GM18526 (cell line): ENCODE measurements around the gene FARS2.

Experiments
- POLR2A ChIP-seq: IDR thresholded peaks from 3 replicates; pipeline ENCODE4 v1.6.1; 2011; ENCODE audit not compliant: insufficient read length; ENCODE audit errors: extremely low read depth

The FARS2 gene

DNA sequence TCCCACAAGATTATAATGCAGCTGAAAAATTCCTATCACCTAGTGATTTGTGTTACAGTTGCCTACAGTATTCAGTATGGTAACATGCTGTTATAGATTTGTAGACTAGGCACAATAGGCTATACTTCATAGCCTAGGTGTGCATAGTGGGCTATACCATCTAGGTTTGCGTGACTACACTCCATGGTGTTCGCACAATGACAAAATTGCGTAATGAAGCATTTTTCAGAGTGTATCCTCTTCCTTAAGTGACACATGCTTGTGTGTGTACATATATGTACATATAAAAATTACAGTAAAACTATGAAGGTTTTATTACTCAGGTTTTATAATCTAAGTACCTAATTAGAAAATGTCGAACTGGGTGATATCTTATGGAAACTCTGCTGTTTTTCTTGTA is 133.0 kb downstream of the FARS2 start:
- TF ChIP-seq POLR2A: no peak

DNA sequence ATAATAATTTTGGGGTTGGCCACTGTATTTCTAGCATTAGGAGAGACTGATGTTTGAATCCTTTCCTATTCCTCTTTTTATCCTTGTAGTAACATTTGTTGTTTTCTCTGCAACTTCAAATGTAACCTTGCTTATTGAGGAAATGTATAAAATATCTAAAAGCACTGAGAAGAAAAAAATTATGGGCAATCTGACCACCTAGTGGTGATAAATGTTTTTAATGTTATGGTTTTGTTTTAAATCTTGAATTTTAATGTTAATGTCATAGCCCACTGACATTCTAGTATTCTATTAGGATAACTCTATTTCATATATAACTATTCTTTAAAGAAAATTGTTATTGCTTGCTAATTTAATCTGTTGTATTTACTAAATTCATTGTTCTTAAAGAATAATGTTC is 134.4 kb downstream of the FARS2 start:
- no peak for TF ChIP-seq POLR2A

DNA sequence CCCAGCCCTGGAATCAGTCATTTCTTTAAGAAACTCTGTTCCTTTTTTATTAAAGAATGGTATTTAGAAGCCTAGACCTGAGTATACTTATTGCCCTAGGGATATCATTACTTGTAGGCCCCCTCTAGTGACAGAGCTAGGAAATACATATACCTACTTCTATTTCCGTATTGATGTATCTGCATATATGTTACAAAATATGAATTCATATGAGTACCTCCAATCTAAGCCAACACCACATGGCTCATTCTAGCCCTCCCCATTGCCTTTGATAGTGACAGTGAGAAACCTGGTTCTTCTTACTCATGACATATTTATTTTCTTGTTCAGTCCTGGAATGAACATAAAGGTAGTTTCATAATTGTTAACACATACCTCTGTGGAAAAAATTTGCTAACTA is 137.2 kb downstream of the FARS2 start:
- no peak for TF ChIP-seq POLR2A

DNA sequence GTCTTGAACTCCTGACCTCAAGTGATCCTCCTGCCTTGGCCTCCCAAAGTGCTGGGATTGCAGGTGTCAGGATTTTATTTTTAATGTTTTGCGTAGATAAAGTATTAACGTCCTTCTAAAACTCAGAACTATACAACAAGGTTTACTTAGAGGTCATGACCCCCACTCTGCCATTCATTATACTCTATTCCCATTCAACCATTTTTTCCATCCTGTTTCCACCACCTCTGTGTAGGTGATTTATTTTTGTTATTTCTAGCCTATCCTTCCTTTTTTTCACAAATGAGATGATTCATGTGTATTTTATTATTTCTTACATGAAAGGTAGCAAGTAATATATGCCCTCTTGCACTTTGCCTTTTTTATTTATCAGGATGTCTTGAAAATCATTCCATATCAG is 138.1 kb downstream of the FARS2 start:
- no peak for TF ChIP-seq POLR2A

DNA sequence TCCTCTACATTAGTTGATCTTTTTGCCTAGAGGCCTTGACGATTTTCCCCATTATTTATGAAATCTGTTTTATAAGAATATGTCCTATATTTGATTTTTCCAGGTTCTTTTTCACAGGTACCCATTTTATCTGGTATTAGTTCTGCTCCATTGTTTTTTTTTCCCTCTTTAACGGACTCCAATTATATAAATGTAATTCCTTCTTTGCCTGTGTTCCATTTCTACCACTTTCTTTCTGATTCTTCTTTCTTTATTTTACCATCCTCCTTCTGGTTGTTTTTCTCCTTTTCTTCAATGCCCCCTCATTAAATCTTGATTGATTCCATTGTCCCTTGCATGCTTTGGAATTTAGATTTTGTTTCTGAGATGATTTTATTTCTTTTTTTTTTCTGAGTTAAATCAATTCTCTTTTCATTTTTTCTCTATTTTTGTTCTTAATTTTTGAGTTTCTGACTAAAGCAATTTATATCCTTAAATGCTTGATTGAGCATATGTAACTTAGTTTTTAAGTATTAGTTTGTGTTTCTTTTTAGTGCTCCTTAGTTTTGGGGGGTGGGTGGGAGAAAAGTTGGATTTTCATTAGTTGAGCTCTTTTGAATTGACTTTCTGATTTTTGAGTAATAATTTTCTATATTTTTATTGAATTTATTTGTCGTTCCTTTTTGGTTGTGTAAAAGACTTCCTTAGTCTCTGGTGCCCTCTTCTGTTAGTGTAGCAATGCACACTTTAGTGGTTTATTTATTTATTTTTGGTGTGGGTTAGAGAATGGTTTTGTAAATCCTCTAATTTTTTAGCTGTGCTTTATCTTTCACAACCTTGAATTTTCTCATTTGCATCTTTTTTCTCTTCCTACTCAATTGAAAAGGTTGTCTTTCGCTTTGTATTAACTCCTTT is 140.8 kb downstream of the FARS2 start:
- TF ChIP-seq POLR2A: no peak

DNA sequence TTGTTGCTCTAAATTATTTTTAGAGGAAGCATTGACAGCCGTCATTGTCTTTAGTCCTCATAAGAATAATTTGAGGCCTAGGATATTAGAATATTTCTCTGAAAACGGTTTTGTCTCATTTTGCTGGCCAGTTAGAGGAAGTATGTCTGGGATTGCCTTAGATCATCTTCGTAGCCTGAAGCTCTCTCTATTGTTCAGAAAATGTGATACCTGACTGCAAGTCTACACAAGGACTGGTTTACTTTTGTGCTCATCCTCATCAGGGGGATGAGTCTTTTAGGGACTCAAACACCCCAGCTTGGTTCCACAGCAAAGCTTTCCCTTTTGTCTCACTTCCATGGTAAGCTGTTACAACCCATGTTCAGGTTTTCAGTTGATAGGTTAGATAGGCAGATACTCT is 141.8 kb downstream of the FARS2 start:
- no peak for TF ChIP-seq POLR2A

DNA sequence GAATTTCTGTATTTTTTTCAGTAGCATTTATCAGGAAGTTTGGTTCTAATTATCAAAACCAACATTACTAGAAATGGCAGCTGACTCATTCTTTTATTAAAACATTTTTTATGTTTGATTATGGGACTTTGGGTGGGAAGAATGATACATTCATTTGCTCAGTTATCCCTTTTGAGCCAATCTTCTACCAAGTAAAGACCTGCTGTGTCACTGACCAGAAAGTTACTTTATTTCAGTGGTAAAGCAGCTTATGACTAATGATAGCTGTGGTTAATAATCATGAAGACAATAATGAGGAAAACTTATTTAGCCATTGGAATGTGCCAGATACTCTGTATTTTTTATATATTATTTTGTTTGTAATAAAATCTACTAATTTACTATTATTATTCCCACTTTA is 142.3 kb downstream of the FARS2 start:
- TF ChIP-seq POLR2A: no peak

DNA sequence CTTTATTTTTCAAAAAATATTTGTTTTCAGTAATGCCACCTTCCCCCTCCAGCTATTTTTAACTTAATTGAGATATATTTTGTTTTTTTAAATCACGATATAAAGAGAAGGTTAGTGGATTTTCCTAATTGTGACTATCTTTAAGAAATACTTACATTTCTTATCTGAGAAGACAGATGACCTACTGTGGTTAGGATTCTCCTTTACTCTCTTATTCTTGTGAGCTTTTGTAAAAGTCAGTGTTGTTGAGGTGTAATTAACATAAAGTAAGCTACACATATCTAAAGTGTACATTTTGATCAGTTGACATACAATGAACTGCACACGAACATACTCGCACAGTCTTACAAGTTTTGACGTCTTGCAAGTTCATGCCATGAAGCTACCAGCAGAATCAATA is 144.7 kb downstream of the FARS2 start:
- no peak for TF ChIP-seq POLR2A

DNA sequence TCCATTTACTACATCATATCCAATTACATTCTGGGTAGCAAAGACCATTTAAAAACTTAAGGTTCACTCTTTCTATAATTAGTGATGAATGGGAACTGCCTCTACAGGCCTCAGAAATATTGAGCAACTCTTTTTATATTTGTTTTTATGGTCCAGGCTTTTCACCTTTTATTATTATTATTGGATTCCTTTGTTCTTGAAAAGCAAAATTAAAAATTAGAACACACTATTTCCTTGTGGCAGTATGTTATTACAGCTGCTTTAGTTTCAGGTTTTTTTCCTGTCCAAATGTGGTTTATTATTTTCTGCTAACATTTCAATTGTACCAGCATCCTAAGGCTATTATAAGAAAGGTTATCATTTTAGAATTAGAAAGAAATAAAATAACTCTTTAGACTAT is 150.1 kb downstream of the FARS2 start:
- no peak for TF ChIP-seq POLR2A

DNA sequence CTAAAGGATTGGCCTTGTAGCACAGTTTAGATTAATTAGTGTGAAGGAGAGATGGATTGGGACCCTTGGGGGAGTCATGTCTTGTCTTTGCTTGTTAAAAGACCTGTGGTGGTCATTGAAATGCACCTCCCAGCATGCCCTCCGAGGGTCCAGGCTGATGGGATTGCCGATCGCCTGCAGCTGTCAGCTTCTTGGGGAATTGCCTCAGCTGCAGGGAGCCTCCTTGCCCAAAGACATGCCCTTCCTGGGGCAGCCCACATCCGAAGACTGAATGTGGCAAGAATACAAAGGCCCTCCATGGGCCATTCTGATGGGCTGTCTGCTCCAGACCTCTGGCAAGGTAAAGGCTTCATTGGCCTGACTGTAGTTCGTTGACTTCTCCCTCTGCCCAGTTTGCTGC is 150.7 kb downstream of the FARS2 start:
- TF ChIP-seq POLR2A: no peak

DNA sequence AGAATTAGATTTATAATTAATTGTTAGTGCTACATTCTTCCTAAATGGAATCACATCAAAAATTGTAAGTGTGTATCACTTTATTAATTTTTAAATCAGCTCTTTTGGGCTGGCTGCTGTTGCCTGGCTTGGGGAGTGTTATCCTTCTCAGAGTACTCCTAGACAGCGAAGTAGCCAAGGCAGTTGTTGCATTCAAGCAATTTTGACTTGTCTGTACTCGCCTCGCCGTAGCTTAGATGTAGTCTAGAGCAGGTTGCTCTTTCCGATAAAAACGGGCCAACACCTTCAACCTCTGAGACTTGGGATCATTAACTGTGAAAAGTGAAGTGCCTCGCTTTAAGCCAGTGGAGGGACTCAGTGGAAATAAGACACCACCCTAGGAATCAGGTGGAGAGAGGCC is 151.3 kb downstream of the FARS2 start:
- TF ChIP-seq POLR2A: no peak

DNA sequence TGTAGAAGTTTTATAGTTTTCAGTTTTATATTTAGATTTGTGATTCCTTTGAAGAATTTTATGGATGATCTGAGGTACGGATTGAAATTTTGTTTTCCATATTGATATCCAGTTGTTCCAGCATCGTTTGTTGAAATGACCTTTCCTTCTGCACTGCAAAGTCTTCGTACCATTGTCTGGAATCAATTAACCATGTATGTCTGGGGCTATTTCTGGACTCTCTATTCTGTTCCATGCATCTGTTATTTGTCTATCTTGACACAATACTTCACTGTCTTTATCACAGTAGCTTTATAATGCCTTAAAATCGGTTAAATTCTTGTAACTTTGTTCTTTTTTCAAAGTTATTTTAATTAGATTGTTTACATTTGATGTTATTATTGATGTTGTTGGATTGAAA is 154.9 kb downstream of the FARS2 start:
- TF ChIP-seq POLR2A: no peak

DNA sequence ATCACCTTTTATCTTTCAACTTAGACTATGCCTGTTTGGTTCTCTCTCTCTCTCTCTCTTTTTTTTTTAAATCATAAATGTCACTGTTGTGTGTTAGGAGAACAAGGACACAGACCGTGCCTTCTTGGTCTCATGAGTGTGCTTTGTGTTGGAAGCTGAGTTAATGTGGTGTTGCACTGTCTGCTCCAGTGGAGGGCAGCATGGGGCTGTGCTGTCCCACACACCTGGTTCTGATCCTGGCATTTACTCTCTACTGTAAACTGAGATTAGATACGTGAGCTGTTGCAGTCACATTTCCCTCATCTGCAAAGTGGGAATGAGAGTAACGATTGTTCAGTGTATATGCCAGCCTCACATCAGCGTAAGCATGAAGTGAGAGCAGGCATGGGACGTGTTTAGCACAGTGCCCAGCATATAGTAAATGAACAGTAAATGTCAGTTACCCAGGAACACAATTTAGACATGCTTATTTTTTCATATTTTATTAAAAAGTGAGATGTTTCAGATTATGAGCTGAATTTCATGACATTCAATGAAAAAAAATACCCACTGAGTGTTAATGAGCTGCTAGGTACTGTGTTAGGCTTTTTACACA is 161.1 kb downstream of the FARS2 start:
- TF ChIP-seq POLR2A: no peak

DNA sequence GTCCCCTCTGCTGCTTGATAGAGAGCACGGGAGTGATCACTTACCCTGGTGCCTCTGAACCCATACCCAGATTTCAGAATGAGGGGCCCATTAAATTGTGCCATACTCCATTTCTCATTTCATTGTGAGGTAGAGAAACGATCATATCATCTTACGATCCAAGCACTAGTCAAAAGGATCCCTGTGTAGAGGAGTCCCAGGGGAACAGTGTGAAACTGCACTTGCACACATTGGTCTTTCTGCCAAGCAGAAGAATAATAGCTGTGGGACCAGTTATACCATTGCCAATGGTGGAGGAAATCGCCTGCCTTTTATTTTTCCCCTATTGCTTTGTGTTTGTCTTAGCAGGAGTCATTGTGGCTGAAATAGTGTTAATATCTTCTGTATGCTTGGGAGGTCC is 161.9 kb downstream of the FARS2 start:
- TF ChIP-seq POLR2A: no peak

DNA sequence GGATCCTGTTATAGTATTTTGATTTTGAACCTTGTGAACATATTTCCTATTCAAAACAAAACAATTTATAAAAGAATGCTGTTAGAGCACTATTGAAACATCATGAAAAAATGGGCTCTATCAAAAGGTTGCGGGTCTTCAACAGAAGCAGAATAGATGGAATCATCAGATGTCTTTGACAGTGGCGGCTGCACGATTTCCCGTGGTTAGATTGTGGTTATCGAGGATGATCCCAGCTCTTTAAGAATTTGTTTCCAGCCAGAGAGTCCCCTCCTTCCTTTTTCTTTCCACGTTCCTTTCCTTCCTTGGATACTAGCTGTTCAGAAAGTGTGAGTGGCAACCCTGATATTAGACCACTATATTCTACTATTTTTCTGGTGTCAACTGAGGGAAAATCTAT is 163.4 kb downstream of the FARS2 start:
- no peak for TF ChIP-seq POLR2A

DNA sequence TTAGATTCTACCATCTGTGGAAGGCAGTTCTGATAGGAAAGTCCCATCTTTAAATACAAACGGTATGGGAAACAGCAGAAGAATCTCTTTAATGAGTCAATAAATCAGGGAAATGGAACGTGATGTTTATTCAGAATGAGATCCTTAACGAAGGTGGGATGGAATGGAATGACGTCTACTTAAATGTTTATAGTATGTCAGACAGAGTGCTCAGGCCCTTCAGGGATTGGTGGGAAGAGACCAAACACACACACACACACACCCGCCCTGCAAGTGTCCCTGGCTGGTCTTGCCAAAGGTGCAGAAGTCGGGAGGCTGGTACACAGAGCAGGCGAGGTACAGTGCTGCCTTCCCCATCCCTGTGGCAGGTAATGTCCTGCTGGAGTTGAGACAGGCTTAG is 164.0 kb downstream of the FARS2 start:
- no peak for TF ChIP-seq POLR2A

DNA sequence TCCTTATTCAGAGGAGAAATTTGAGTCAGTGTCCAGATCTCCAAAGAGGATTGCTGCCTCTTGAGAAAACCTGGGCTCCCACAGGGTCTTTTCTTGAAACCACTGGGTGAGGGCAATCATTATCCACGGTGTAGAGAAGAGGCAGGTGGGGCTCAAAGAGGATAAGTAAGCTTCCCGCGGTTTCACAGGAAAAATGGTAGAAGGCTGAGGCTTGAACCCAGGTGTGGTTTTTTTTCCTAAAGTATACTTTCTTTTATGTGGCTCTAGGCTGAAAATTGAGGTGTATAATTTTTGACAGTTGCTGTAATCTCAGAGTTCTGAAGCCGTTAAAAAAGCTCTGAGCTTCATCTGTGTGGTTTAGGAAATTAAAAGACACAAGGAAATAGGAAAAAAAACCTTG is 164.5 kb downstream of the FARS2 start:
- TF ChIP-seq POLR2A: no peak
